Measurements from ENCODE around the gene SH3D19. TPM values are rescaled to one million over a fixed set of nuclear protein-coding genes. Genes with fewer than 3 reads are reported as not detected.
A peak's percentile ranks its signal among the peaks of the same experiment; 100 is the strongest.

SH3D19 gene
- total RNA-seq, 1 experiment from 2014 or later = 29.7 TPM

DNA sequence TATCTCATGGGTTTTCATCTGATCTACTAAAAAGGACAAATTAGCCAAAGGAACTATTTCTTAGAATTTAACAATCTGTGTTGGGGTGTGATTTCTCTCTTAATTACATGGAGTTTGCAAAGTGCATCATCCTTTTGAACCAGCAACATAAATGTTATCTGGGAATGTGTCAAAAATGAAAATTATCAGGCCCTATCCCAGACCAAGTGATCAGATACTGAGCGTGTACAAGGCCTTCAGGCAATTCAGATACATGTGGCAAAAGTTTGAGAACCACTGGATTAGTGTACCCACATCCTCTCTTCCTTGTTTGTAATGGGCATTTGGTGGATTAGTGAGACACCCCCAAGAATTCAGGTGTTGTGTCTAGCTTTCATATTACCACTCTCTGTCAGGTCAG is 3.8 kb downstream of the SH3D19 start:
- Histone ChIP-seq H3T11ph (ENCODE audit: low read length) (no peak overlapping the region), H2AFZ (ENCODE audit: low read length) (no peak overlapping the region), H3K9me3 (ENCODE audit: control insufficient read depth, low read depth, low read length) (no peaks in the 10 kb centered on the region), H3K56ac (ENCODE audit: insufficient read length, low read depth, low read length) (no peak overlapping the region), H3K4ac (ENCODE audit: low read depth, low read length) (no peak overlapping the region), H2BK12ac (ENCODE audit: insufficient read length, low read depth, low read length) (no peak overlapping the region), H2BK120ac (ENCODE audit: low read depth, low read length, poor library complexity, severe bottlenecking) (no peak overlapping the region), H2BK5ac (ENCODE audit: insufficient read length, low read length) (no peak overlapping the region), H4K91ac (ENCODE audit: insufficient read length, low read depth, low read length) (no peak overlapping the region), H3K27me3 (ENCODE audit: insufficient read depth, low read length) (no peaks in the 10 kb centered on the region), H4K20me1 (ENCODE audit: control insufficient read depth, insufficient read depth, insufficient read length) (no peaks in the 10 kb centered on the region), H3K18ac (ENCODE audit: insufficient read length, low read depth, low read length) (no peak overlapping the region), H3K14ac (ENCODE audit: insufficient read depth, low read length) (no peak overlapping the region), H3K23ac (ENCODE audit: insufficient read length, low read depth, low read length) (no peak overlapping the region), H3K4me2 (ENCODE audit: insufficient read depth, insufficient read length, low read length) (no peak overlapping the region), H3K23me2 (ENCODE audit: insufficient read length, low read depth, low read length, poor library complexity, severe bottlenecking) (peaks cover 7% of the 10 kb centered on the region), H3K4me1 (ENCODE audit: insufficient read depth, low read length) (peaks cover 2% of the 10 kb centered on the region; the same call in 1 of the 2 replicates), H2AK5ac (ENCODE audit: insufficient read length, low read length) (peak overlapping the region; percentile 31), H3K79me1 (ENCODE audit: insufficient read depth, low read depth, low read length, poor library complexity, severe bottlenecking) (no peaks in the 10 kb centered on the region), H4K5ac (ENCODE audit: insufficient read length, low read depth, low read length) (no peak overlapping the region), H3K27ac (ENCODE audit: insufficient read length, low read depth, low read length) (no peak overlapping the region), H3K9ac (ENCODE audit: extremely low read depth, insufficient read length, low read length) (no peak overlapping the region), H2BK20ac (ENCODE audit: low read depth, low read length, poor library complexity, severe bottlenecking) (no peak overlapping the region), H4K8ac (replicated peaks; ENCODE audit: insufficient read length, low read depth, low read length) (no peak overlapping the region), H3K79me2 (ENCODE audit: insufficient read depth, low read length) (peaks cover 36% of the 10 kb centered on the region), H2BK15ac (ENCODE audit: low read depth, low read length) (no peak overlapping the region)
- WGBS (ENCODE audit: extremely low coverage, insufficient read length, low lambda C conversion rate) = no CpG with 5 or more reads among the region's 1 CpG
- Mint-ChIP-seq H3K27ac (peak overlapping the region in 1 of 3 experiments; percentile 46; a peak in 2 of 7 replicates), H3K36me3 (ENCODE audit: insufficient read depth in 1 of 3, low read depth in 3 of 3) (peaks cover 0 to 4% (median 4%) of the 10 kb centered on the region in 3 experiments; a peak in 3 of 7 replicates), H3K4me1 (peaks cover 44 to 45% of the 10 kb centered on the region in 2 experiments), H3K4me3 (no peak overlapping the region), H3K9me3 (no peaks in the 10 kb centered on the region; a peak in 1 of 5 replicates), H3K27me3 (ENCODE audit: low read depth) (peaks cover 2% of the 10 kb centered on the region)
- no peak for DNase-seq
- TF ChIP-seq, protein P1, sequence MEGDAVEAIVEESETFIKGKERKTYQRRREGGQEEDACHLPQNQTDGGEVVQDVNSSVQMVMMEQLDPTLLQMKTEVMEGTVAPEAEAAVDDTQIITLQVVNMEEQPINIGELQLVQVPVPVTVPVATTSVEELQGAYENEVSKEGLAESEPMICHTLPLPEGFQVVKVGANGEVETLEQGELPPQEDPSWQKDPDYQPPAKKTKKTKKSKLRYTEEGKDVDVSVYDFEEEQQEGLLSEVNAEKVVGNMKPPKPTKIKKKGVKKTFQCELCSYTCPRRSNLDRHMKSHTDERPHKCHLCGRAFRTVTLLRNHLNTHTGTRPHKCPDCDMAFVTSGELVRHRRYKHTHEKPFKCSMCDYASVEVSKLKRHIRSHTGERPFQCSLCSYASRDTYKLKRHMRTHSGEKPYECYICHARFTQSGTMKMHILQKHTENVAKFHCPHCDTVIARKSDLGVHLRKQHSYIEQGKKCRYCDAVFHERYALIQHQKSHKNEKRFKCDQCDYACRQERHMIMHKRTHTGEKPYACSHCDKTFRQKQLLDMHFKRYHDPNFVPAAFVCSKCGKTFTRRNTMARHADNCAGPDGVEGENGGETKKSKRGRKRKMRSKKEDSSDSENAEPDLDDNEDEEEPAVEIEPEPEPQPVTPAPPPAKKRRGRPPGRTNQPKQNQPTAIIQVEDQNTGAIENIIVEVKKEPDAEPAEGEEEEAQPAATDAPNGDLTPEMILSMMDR (conservative IDR thresholded peaks at IDR 0.05) = no peak

All from H9 (cell line).